GM18861 (cell line): ENCODE measurements around the gene SERPINE2.
A peak's percentile ranks its signal among the peaks of the same experiment; 100 is the strongest.

Experiments used
- ATAC-seq: cut with Tn5 transposase; IDR thresholded peaks from one replicate; pipeline ENCODE4 v1.9.1; 2021; ENCODE audit not compliant: unreplicated experiment

The SERPINE2 gene

GRCh38 chr2:224039080-224039769 is at the start of gene SERPINE2:
SERPINE2 (minus strand) TSS chr2:224039286; CDS start chr2:224001900, 37,386 bp downstream.
- peak; percentile 41 for ATAC-seq

- ATAC-seq: no peak
These were observed 47.3 kb upstream of the SERPINE2 start for GRCh38 chr2:224086226-224086914.

GRCh38 chr2:224085811-224086210 is 46.7 kb upstream of the SERPINE2 start:
- no peak for ATAC-seq

- ATAC-seq: no peak
These were observed 46.2 kb upstream of the SERPINE2 start for GRCh38 chr2:224085246-224085645.

GRCh38 chr2:224084266-224084892 is 45.3 kb upstream of the SERPINE2 start:
- ATAC-seq: no peak

- ATAC-seq: no peak
These were observed 44.6 kb upstream of the SERPINE2 start for GRCh38 chr2:224083638-224084037.

- no peak for ATAC-seq
These were observed 39.6 kb upstream of the SERPINE2 start for GRCh38 chr2:224078656-224079055.

GRCh38 chr2:224077773-224078507 is 38.9 kb upstream of the SERPINE2 start:
- no peak for ATAC-seq

GRCh38 chr2:224075588-224075987 is 36.5 kb upstream of the SERPINE2 start:
- ATAC-seq: no peak

- no peak for ATAC-seq
These were observed 34.6 kb upstream of the SERPINE2 start for GRCh38 chr2:224073676-224074075.

- no peak for ATAC-seq
These were observed 33.6 kb upstream of the SERPINE2 start for GRCh38 chr2:224072541-224073188.

GRCh38 chr2:224069172-224069571 is 30.1 kb upstream of the SERPINE2 start:
- no peak for ATAC-seq

GRCh38 chr2:224063298-224063648 is 24.2 kb upstream of the SERPINE2 start:
- peak; percentile 23 for ATAC-seq

- peak; percentile 86 for ATAC-seq
These were observed 23.6 kb upstream of the SERPINE2 start for GRCh38 chr2:224062481-224063297.

GRCh38 chr2:224060783-224061482 is 21.8 kb upstream of the SERPINE2 start:
- ATAC-seq: no peak

- no peak for ATAC-seq
These were observed 20.1 kb upstream of the SERPINE2 start for GRCh38 chr2:224059178-224059577.

GRCh38 chr2:224058048-224058775 is 19.1 kb upstream of the SERPINE2 start:
- ATAC-seq: no peak

- ATAC-seq: no peak
These were observed 17.8 kb upstream of the SERPINE2 start for GRCh38 chr2:224056889-224057288.

GRCh38 chr2:224055101-224055500 is 16.0 kb upstream of the SERPINE2 start:
- ATAC-seq: no peak
